Effector memory CD4-positive, alpha-beta T cell (primary cell): ENCODE results near the gene YTHDC1.

Experiments
- DNase-seq, 3 donors: peaks; one replicate each; pipeline ENCODE4 v3.0.0-alpha.2; 2020
- H3K27ac ChIP-seq: 2 replicates; pipeline ENCODE4 v1.7.0; 2013; ENCODE audit warnings: mild to moderate bottlenecking, low read length, moderate library complexity; ENCODE audit not compliant: insufficient read depth, poor library complexity, severe bottlenecking
- H3K27me3 ChIP-seq: replicated peaks from 2 replicates; pipeline ENCODE4 v1.7.0; 2013; ENCODE audit warnings: mild to moderate bottlenecking, low read length; ENCODE audit not compliant: insufficient read depth, control insufficient read depth, poor library complexity, severe bottlenecking
- H3K36me3 ChIP-seq: 2 replicates; pipeline ENCODE4 v1.7.0; 2013; ENCODE audit warnings: mild to moderate bottlenecking, low read length, moderate library complexity; ENCODE audit not compliant: control insufficient read depth, insufficient read depth
- H3K4me1 ChIP-seq: 2 replicates; pipeline ENCODE4 v1.7.0; 2013; ENCODE audit warnings: low read length, mild to moderate bottlenecking; ENCODE audit not compliant: control insufficient read depth, insufficient read depth, poor library complexity, severe bottlenecking
- H3K4me3 ChIP-seq: 2 replicates; pipeline ENCODE4 v1.7.0; 2013; ENCODE audit warnings: low read length, low read depth, mild to moderate bottlenecking; ENCODE audit not compliant: insufficient read depth, poor library complexity, severe bottlenecking
- H3K9me3 ChIP-seq: 2 replicates; pipeline ENCODE4 v1.7.0; 2013; ENCODE audit warnings: mild to moderate bottlenecking, low read length, moderate library complexity; ENCODE audit not compliant: control insufficient read depth

The YTHDC1 gene

DNA sequence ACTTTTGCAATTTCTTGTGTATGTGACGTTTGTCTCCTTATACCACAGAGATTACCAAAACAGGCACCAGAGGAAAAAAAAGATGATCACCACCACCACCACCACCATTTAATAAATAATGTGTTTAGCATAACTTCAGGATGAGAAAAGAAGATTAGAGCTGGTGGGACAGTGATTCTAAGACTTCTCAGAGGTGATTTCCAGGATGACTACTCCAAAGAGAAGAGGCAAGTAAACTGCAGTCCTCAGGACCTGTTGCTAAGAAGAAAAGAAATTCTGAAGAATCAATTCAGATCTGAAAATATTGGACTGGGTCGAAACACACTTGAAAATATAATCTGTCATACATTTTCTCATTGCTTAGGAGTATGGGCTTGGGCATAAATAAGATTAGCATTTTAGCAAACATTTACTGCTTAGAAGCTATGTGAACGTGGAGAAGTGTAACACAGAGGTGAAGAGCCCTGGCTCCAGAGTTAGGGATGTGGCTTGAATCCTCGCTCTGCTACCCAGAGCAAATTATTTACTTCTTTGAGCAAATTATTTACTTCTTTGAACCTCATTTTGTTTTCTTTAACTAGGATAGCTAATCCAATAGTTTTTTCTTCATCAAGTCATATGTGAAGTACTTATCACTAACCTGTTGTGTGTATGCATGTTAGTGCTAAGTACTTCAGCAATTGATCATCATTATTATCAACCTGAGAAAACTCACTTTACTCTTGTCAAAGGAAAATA lies 10.5 kb upstream of the YTHDC1 start:
- H3K27ac ChIP-seq: no peak overlapping the region
- no peaks in the 10 kb centered on the region for H3K27me3 ChIP-seq
- H3K4me3 ChIP-seq: no peak overlapping the region
- DNase-seq: no peak
- H3K9me3 ChIP-seq: no peaks in the 10 kb centered on the region
- no peaks in the 10 kb centered on the region for H3K4me1 ChIP-seq
- H3K36me3 ChIP-seq: no peaks in the 10 kb centered on the region

DNA sequence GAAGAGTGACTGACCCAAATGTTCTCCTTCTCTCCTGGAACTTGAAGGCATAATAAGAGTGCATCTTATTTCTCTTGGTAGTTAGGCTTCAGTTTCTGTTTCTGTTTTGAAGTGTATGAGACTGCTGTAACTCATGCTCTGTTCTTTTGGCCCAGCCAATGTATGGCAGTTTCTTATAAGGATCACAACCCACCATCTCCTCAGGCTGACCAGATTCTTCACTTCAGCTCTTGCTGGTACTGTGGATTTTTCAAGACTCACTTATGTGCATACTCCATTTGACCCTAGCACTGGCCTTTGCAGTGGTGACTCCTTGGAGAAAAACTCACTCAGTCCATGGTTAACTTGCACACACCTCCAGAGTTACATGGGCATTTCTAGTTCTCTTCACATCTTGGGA lies 9.6 kb upstream of the YTHDC1 start:
- Histone ChIP-seq H3K36me3 (no peaks in the 10 kb centered on the region), H3K27me3 (no peaks in the 10 kb centered on the region), H3K4me3 (no peak overlapping the region), H3K9me3 (no peaks in the 10 kb centered on the region), H3K27ac (no peak overlapping the region), H3K4me1 (no peaks in the 10 kb centered on the region)
- DNase-seq: no peak

DNA sequence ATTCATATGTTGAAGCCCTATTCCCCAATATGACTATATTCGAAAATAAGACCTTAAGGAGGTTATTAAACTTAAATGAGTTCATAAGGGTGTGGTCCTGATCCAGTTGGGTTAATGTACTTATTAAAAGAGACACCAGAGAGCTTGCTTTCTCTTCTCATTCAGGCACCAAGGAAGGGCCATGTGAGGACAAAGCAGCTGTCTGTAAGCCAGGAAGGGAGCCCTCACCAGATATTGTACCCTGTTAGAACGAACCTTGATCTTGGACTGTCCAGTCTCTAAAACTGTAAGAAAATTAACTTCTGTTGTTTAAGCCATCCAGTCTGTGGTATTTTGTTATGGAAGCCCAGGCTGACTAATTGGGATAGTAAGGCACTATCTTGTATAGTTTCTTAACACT lies 9.1 kb upstream of the YTHDC1 start:
- Histone ChIP-seq H3K36me3 (no peaks in the 10 kb centered on the region), H3K9me3 (no peaks in the 10 kb centered on the region), H3K4me1 (no peaks in the 10 kb centered on the region), H3K27me3 (no peaks in the 10 kb centered on the region), H3K27ac (no peak overlapping the region), H3K4me3 (no peak overlapping the region)
- no peak for DNase-seq

DNA sequence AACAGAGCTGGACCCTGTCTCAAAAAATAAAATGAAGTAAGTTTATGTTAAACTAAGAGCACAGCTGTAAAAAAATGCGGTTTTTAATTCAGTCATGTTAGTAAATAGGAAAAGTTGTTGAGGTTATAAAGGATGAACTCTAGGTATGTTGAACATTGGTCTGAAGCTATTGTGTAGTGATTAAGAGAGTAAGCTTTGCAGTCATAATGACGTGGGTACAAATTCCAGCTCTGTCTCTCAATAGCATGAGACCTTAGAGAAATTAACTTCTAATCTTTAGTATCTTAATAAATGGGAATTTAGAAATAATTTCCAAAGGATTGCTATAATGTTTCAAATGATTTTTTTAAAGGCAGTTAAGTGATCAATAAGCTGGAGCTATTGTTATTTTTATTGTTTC lies 2.9 kb upstream of the YTHDC1 start:
- H3K4me3 ChIP-seq: no peak overlapping the region
- DNase-seq: no peak
- H3K4me1 ChIP-seq: peaks cover 3% of the 10 kb centered on the region
- no peaks in the 10 kb centered on the region for H3K27me3 ChIP-seq
- H3K36me3 ChIP-seq: no peaks in the 10 kb centered on the region
- no peak overlapping the region for H3K27ac ChIP-seq
- no peaks in the 10 kb centered on the region for H3K9me3 ChIP-seq

DNA sequence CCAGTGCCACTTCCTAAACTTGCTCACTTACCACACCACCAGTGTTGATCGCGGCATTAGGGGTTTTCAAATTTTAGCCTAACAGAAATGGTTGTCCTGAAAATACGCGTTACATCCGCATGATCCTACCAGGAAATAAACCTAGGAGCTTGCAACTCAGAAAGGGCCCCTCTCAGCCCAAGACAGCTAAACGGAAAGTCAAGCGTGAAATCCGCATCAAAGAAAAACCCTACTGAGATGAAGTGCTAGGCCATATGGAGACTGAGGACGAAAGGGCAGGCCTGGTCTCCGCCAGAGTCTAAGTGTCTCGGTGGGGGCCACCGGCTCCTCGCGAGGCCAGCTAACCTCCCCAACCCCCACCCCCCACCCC lies 626 bp downstream of the YTHDC1 start:
- Histone ChIP-seq H3K27me3 (no peaks in the 10 kb centered on the region), H3K27ac (peak overlapping the region; percentile 97), H3K4me1 (peaks cover 19% of the 10 kb centered on the region), H3K36me3 (no peaks in the 10 kb centered on the region), H3K4me3 (peak overlapping the region; percentile 92), H3K9me3 (no peaks in the 10 kb centered on the region)
- DNase-seq: peak in 1 of 3 donors; percentile 9

DNA sequence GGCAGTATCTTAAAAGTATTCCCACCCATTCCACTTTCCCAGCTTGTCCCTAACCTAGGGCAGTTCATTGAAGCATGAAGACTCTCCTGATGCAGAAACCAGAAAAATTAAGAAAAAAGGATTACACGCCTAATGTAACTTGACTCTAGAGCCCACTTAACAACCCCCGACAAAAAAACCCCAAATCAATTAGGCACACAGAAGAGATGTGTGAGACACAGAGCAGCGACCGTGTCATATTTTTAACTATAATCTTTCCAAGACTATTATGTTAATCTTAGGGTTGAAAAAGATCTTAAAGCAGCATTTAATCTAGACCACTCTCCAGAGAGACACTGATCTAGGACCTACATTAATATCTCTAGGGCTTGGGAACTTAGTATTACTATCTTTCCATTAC lies 1.3 kb downstream of the YTHDC1 start:
- Histone ChIP-seq H3K4me3 (peak overlapping the region; percentile 92), H3K36me3 (no peaks in the 10 kb centered on the region), H3K27ac (peak overlapping the region; percentile 97), H3K27me3 (no peaks in the 10 kb centered on the region), H3K9me3 (no peaks in the 10 kb centered on the region), H3K4me1 (peaks cover 19% of the 10 kb centered on the region)
- DNase-seq: no peak

DNA sequence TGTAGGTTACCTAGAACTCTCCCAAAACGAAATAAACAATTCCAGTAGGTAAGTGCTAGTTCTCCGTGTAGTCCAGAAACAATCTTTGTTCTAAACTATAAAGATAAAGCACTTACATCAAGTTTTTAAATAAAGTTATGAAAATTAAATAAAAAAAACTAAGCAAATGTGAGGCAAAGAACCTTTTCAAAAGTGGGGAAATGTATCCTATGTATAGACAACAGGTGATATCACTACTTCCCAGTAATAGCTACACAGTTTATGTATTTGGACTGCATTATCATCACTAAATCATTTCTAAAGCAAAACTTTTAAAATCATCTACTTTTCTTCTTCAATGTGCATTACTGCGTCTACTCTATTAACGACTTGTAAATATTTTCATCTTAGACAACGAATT lies 2.0 kb downstream of the YTHDC1 start:
- peaks cover 19% of the 10 kb centered on the region for H3K4me1 ChIP-seq
- DNase-seq: no peak
- H3K27me3 ChIP-seq: no peaks in the 10 kb centered on the region
- no peaks in the 10 kb centered on the region for H3K9me3 ChIP-seq
- H3K36me3 ChIP-seq: no peaks in the 10 kb centered on the region
- peak overlapping the region; percentile 92 for H3K4me3 ChIP-seq
- H3K27ac ChIP-seq: no peak overlapping the region

DNA sequence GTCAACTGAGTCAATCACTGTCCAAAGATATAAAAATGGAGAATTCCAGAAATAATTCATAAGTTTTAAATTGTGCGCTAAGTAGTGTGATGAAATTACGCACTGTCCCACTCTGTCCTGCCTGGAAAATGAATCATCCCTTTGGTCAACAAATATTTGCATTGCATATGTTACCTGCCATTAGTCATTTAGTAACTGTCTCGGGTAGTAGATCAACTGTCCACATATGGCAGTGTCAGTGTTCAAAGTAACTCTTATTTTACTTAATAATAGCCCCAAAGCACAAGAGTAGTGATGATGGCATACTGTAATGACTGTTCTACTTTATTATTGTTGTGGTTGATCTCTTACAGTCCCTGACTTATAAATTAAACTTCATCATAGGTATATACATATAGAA lies 3.4 kb downstream of the YTHDC1 start:
- no peak for DNase-seq
- Histone ChIP-seq H3K36me3 (no peaks in the 10 kb centered on the region), H3K27ac (no peak overlapping the region), H3K4me3 (no peak overlapping the region), H3K27me3 (no peaks in the 10 kb centered on the region), H3K4me1 (peaks cover 30% of the 10 kb centered on the region), H3K9me3 (no peaks in the 10 kb centered on the region)

DNA sequence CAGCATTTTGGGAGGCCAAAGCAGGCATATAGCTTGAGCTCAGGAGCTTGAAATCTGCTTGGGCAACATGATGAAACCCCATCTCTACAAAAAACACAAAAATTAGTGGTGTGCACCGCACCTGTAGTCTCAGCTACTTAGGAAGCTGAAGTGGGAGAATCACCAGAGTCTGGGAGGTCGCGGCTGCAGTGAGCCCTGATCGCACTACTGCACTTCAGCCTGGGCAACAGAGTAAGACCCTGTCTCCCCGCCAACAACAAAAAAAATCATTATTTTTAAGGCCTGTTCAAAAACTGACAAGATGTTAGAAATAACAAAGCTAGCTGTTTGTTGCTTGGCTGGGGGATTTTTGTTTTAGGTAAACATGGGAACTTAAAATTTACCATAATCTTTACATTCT lies 5.1 kb downstream of the YTHDC1 start:
- DNase-seq: no peak
- no peak overlapping the region for H3K4me3 ChIP-seq
- no peaks in the 10 kb centered on the region for H3K36me3 ChIP-seq
- H3K4me1 ChIP-seq: peaks cover 28% of the 10 kb centered on the region
- no peaks in the 10 kb centered on the region for H3K9me3 ChIP-seq
- H3K27ac ChIP-seq: no peak overlapping the region
- H3K27me3 ChIP-seq: no peaks in the 10 kb centered on the region

DNA sequence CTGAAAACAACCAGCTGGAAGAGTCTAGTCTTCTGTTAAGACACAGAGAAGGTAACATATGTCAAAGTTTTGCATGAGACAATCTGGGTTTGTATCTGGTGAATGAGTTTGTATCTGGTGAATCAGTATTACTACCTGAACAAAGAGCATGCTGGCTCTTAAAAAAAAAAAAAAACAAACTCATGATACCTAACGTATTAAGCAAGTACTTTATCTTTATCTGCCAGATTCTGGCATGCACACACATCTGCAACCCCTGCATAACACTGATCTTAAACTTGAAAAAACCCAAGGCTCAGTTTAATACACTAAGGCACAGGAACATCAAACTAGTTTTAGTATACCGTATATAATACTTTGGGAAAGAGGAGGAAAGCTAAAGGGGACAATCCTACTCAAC lies 5.8 kb downstream of the YTHDC1 start:
- no peaks in the 10 kb centered on the region for H3K36me3 ChIP-seq
- H3K4me1 ChIP-seq: peaks cover 28% of the 10 kb centered on the region
- H3K27ac ChIP-seq: no peak overlapping the region
- H3K27me3 ChIP-seq: no peaks in the 10 kb centered on the region
- H3K4me3 ChIP-seq: no peak overlapping the region
- no peak for DNase-seq
- H3K9me3 ChIP-seq: no peaks in the 10 kb centered on the region
